Measurements from ENCODE around the gene FBXO24.

GRCh38 chr7:100574362-100575205 is 11.5 kb upstream of the FBXO24 start:
- TF ChIP-seq CTCF (IDR thresholded peaks at IDR 0.05) (no peak), POLR2AphosphoS5 (IDR thresholded peaks at IDR 0.05) (no peak)
